DND-41 (cell line): ENCODE measurements around the gene FCN2.

ENCODE experiments used
- EZH2 ChIP-seq: IDR thresholded peaks from 3 replicates; pipeline ENCODE4 v1.6.1; 2012; ENCODE audit warnings: borderline replicate concordance, low read depth, mild to moderate bottlenecking, moderate library complexity, low read length, inconsistent platforms; ENCODE audit not compliant: severe bottlenecking
- TF ChIP-seq, protein P1 (sequence below): IDR thresholded peaks from 2 replicates; pipeline ENCODE4 v1.5.1; 2012; ENCODE audit warnings: borderline replicate concordance, low read length, moderate library complexity, mild to moderate bottlenecking; ENCODE audit not compliant: poor library complexity, severe bottlenecking; ENCODE audit errors: extremely low read depth

DNA sequence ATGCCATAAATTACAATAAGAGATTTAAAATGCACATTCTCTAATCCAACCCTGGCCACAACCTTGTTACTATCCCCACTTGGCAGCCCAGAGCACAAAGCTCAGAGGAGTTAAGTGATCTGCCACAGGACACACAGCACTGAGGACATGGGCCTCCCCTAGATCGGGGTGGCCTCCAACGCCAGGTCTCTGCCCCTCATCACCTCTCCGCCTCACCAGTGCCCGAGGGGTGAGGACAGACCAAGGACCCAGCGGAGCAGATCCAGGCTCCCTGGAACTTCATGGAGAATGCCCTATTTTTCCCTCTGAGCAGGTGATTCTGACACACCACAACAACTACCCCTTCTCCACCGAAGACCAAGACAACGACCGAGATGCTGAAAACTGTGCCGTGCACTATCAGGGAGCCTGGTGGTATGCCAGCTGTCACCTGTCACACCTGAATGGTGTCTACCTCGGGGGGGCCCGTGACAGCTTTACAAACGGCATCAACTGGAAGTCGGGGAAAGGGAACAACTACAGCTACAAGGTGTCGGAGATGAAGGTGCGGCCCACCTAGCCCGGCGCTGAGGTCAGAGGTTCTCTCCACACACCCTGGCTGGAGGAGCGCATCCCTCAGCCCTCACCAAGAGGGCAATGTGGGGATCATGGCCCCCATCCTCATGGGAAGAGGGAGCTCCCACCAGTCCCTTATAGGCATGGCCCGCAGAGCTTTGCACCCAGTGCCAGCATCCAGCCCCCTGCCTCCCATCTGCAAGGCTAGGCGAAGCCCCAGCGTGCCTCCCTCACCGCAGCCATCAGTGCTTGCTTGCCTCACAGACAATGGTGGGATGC is 12.5 kb upstream of the FCN2 start:
- TF ChIP-seq EZH2: no peak
- TF ChIP-seq, protein P1, sequence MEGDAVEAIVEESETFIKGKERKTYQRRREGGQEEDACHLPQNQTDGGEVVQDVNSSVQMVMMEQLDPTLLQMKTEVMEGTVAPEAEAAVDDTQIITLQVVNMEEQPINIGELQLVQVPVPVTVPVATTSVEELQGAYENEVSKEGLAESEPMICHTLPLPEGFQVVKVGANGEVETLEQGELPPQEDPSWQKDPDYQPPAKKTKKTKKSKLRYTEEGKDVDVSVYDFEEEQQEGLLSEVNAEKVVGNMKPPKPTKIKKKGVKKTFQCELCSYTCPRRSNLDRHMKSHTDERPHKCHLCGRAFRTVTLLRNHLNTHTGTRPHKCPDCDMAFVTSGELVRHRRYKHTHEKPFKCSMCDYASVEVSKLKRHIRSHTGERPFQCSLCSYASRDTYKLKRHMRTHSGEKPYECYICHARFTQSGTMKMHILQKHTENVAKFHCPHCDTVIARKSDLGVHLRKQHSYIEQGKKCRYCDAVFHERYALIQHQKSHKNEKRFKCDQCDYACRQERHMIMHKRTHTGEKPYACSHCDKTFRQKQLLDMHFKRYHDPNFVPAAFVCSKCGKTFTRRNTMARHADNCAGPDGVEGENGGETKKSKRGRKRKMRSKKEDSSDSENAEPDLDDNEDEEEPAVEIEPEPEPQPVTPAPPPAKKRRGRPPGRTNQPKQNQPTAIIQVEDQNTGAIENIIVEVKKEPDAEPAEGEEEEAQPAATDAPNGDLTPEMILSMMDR: no peak
